Measurements from ENCODE around the gene SRSF8. TPM values are rescaled to one million over a fixed set of nuclear protein-coding genes. Genes with fewer than 3 reads are reported as not detected.

Gene SRSF8
- total RNA-seq, 1 experiment from 2014 or later = 40.6 TPM

GRCh38 chr11:95076416-95076815 is 9.7 kb downstream of the SRSF8 start:
- in situ Hi-C loops (cut with HindIII; ENCODE audit: low pct_unique_long_range_greater_than_20kb, low sequenced_read_pairs) = no loop called here
- H3K27ac ChIP-seq (ENCODE audit: low read length) = no peak overlapping the region
- no peaks in the 10 kb centered on the region for H3K27me3 ChIP-seq (ENCODE audit: control insufficient read depth, insufficient read depth, low read length)
- TF ChIP-seq POLR2AphosphoS5 (IDR thresholded peaks at IDR 0.05; ENCODE audit: low read depth, low read length) = no peak
- TF ChIP-seq REST (IDR thresholded peaks at IDR 0.05; ENCODE audit: insufficient read depth in 1 of 2, low read depth in 2 of 2, low read length in 1 of 2) = no peak
- no peak for TF ChIP-seq CTCF (IDR thresholded peaks at IDR 0.05)
- TF ChIP-seq TCF7L2 (IDR thresholded peaks at IDR 0.05; ENCODE audit: low read depth, low read length) = no peak
- no peak for TF ChIP-seq SIN3A (IDR thresholded peaks at IDR 0.05; ENCODE audit: borderline replicate concordance, insufficient read depth, low read depth, low read length)
- no peaks in the 10 kb centered on the region for H3K4me1 ChIP-seq (ENCODE audit: control insufficient read depth, insufficient read depth, low read length)
- no peak for DNase-seq (ENCODE audit: low read depth, low spot score)
- CTCF ChIA-PET = interaction anchor here (0.7 kb wide), 1 partner anchor 9 kb away, joined by 3 read pairs; no protein-coding TSS in a partner anchor
- intact Hi-C loops (cut with micrococcal nuclease; ENCODE audit: unreplicated experiment) = no loop called here
- H3K9me3 ChIP-seq (ENCODE audit: control insufficient read depth, insufficient read depth, low read depth, low read length) = no peaks in the 10 kb centered on the region
- H3K4me3 ChIP-seq (ENCODE audit: low read depth in 2 of 2, low read length in 2 of 2) = no peak overlapping the region
- POLR2A ChIA-PET = no interaction called here
- H3K36me3 ChIP-seq (ENCODE audit: control insufficient read depth, insufficient read depth, low read length) = no peaks in the 10 kb centered on the region
- no TSS peak for BruUV-seq (replicated peaks)
- no peak for ATAC-seq

- no peak overlapping the region for H3K27ac ChIP-seq (ENCODE audit: low read length)
- DNase-seq (ENCODE audit: low read depth, low spot score) (no peak), ATAC-seq (no peak)
- TF ChIP-seq SIN3A (IDR thresholded peaks at IDR 0.05; ENCODE audit: borderline replicate concordance, insufficient read depth, low read depth, low read length) = no peak
- no peak for TF ChIP-seq REST (IDR thresholded peaks at IDR 0.05; ENCODE audit: insufficient read depth in 1 of 2, low read depth in 2 of 2, low read length in 1 of 2)
- no peak for TF ChIP-seq POLR2AphosphoS5 (IDR thresholded peaks at IDR 0.05; ENCODE audit: low read depth, low read length)
- TF ChIP-seq CTCF (IDR thresholded peaks at IDR 0.05) = no peak
- TF ChIP-seq TCF7L2 (IDR thresholded peaks at IDR 0.05; ENCODE audit: low read depth, low read length) = no peak
- no peaks in the 10 kb centered on the region for H3K36me3 ChIP-seq (ENCODE audit: control insufficient read depth, insufficient read depth, low read length)
- no peaks in the 10 kb centered on the region for H3K9me3 ChIP-seq (ENCODE audit: control insufficient read depth, insufficient read depth, low read depth, low read length)
- POLR2A ChIA-PET = no interaction called here
- no peak overlapping the region for H3K4me3 ChIP-seq (ENCODE audit: low read depth in 2 of 2, low read length in 2 of 2)
- BruUV-seq (replicated peaks) = no TSS peak
- no peaks in the 10 kb centered on the region for H3K4me1 ChIP-seq (ENCODE audit: control insufficient read depth, insufficient read depth, low read length)
- CTCF ChIA-PET = no interaction called here
- intact Hi-C loops (cut with micrococcal nuclease; ENCODE audit: unreplicated experiment) (no loop called here), in situ Hi-C loops (cut with HindIII; ENCODE audit: low pct_unique_long_range_greater_than_20kb, low sequenced_read_pairs) (no loop called here)
- H3K27me3 ChIP-seq (ENCODE audit: control insufficient read depth, insufficient read depth, low read length) = no peaks in the 10 kb centered on the region
Observed at GRCh38 chr11:95076981-95077380, 10.3 kb downstream of the SRSF8 start.
